ENCODE data around the gene TPRG1L.

The TPRG1L gene

DNA sequence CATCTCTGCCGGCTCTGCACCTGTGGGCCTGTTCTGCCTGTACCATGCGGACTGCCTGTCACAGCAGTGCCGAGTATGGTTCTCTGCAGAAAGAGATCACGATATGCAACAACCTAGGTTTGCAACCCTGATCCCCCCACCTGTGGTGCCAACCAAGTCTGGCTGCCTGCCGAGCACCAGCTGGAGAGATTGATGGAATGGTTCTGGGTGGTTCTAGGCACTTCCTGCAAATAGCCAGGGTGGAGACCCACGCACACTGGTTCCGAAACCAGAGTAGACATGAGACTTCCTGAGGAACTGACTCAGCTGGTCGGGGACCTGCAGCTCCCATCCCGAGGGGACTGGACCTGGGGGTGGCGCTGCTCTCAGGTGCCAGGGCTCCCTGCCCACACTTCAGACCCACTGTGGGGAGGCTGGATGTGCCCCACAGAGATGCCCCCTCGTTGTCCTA is 5.4 kb downstream of the TPRG1L start:
- no peak for DNase-seq

- DNase-seq: no peak
Measured at GRCh38 chr1:3630914-3631313, 6.1 kb downstream of the TPRG1L start.

DNA sequence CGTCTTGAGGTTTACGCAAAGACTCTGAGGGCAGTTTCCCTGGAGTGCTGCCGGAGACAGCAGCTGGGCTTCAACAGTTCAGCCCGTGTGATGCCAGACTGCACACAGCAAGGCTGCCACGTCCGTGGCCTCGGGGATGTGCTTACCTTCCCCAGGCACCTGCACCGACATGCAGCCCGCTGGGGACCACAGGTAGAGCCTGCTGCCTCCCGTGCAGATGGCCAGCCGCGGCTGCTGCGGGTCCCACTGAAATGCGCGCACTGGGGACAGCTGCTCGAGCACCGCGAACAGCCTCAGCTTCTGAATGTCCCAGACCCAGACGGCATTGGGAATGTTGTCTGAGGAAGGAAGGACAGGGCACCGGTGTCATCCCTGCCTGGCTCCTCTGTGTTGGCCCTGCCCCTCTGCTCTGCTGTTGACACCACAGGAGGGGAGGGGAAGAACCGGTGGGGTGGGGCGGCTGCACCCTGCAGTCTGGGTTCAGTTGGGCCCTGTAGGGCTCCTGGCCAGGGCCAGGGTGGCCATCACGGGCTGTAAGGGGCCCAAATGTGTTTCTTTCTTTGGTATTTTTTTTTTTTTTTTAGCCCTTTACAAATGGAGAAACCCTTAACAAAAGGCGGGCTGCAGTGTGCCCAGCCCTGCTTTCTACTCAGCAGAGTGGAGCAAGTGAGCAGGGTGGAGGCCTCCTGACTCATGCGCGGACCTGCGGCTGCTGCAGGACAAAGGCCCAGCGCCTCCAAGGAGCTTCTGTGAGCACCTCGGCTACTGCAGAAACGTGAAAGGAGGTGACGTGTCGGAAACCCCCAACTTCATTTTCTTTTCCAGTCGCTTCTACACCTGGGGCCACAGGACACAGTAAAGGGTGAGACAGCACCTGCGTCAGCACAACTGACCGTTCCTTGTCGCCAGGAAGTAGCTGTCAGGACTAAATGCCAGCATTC is 6.8 kb downstream of the TPRG1L start:
- no peak for DNase-seq

GRCh38 chr1:3632298-3632697 is 7.5 kb downstream of the TPRG1L start:
- DNase-seq: no peak

- no peak for DNase-seq
Measured at GRCh38 chr1:3632716-3633343, 8.0 kb downstream of the TPRG1L start.

DNA sequence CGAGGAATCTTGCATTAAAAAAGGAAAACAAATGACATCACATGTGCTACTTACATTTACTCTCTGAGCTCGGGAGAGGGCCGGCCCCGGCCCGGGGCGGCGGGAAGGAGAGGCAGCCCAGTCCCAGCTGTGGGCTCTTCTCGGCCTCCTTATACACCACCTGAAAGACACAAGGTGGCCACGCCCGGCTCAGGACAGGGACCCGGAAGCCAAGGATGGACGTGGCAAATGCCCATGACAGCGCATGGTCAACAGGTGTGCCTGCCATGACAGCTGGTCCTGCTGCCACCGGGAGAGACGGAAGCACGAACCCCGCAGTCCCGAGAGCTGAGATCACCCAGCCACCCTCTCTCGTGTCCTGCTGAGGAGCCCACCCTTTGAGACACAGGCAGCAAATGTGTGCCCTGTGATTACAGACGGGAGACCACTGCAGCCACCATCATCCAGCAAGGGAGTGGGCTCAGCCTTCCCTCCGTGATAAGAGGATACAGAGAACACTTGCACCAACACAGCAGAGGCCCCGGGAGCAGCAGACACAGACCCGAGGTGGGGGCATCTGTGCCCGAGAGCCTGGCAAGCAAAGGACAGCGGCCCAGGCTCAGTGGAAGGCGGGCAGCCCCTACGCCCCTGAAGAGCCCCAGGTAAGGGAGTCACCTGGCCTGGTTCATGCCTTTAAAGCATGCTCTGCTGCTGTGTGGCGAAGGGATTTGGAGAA is 8.7 kb downstream of the TPRG1L start:
- no peak for DNase-seq

DNA sequence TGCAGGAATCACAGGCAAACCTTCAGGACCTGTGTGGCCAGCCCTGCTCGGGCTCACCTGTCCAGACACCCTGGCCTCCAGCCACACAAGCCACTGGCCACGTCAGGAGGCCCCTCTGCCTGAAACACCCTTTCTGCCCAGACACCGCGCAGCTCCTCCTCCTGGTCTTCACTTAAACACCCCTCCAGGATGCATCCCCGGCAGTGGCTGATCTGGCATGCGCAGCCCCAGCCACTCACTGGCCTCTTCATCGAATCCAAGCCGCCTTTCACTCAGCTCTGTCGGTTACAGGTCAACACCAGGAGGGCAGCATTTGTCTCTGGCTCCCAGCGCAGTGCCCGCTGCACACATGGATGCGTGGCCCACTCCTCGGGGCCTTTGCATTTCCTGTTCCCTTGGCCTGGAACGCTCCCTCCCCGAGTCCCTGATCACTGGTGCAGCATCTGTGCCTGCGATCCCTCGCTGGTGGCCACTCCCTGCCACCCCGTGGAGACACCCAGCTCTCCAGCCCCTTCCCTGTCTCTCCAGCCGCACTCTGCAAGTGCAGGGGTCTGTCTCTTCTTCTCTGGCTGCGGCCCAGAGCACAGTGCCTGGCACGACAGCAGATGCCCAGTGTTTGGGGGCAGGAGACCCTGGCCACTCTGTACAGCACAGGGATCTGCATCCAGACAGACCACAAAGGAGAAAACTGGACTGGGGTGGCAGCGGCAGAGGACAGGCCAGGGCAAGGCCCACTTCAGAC is 9.4 kb downstream of the TPRG1L start:
- no peak for DNase-seq

- DNase-seq: no peak
Measured at GRCh38 chr1:3636080-3636479, 11.3 kb downstream of the TPRG1L start.

GRCh38 chr1:3636531-3636930 is 11.7 kb downstream of the TPRG1L start:
- no peak for DNase-seq

DNA sequence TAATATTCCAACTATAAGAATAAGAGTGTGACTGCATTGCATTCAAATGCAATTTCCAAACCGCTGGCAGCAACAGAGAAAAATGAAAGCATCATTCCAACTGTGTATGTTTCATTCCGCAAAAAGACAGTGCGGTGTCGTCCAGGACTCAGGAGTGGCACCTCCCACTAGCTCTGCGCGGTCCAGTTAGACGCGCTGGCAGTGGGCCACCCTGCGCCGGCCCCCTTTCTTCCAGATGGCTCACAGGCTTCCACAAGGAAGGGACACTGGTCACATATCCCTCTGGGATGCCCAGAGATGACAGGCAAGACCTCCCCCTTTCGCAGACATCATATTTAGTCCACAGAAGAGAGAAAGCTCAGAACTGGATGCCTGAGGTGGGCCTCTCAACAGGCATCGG is 13.2 kb downstream of the TPRG1L start:
- DNase-seq: no peak

DNA sequence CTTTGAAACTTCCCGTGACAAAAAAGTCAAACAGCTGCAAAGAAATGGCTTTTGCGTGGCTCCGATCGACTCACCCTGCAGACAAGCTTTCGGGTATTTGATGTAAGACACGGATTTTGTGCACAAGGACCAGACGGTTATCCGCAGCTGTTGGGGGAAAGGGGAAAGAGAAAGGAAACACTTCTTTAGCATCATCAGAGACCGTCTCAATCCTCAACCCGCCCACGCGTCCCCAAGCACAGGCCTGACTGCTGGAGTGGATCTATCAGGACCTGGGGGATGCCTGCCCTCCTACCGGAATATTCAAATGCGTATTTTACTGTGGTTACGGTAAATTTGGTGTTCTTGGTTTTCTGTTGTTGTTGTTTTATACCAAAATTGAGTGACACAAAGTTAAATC is 13.9 kb downstream of the TPRG1L start:
- DNase-seq: no peak

DNA sequence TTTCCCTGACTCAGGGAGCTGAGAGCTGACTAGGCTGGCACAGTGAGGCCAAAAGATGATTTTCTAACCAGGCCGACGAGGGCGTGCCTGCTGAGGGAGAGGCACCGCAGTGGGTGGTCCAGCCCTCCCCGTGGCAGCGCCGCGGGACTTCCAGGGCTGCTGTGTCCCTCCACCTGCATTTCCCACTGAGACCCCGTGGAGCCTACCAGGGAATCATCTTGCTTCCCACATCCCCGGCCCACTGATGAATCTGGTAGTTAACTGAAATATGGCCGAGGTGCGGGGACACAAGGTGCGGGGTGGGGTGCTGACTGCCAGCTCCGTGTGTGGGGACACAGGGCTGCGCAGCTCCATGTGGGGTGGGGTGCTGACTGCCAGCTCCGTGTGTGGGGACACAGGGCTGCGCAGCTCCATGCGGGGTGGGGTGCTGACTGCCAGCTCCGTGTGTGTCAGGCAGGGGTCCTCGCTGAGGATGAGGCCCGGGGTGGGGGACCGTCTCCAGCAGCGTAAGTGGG is 14.6 kb downstream of the TPRG1L start:
- DNase-seq: no peak

DNA sequence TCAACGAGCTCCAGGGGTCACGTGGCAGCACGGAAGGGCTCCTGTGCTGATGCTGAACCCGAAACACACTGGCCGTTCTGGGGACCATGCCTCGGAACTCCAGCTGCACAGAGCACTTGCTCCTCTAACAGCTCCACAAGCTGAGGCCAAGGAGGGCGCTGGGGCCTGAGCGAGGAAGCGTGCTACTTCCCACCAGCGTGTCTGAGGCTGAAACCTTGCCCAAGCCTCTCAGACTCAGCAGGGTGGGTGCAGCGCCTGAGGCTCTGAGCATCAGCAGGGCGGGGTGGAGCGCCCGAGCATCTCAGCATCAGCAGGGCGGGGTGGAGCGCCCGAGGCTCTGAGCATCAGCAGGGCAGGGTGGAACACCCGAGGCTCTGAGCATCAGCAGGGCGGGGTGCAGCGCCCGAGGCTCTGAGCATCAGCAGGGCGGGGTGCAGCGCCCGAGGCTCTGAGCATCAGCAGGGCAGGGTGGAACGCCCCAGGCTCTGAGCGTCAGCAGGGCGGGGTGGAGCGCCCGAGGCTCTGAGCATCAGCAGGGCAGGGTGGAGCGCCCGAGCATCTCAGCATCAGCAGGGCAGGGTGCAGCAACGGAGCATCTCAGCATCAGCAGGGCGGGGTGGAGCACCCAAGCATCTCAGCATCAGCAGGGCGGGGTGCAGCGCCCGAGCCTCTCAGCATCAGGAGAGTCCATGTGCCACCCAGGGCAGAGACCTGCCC is 15.5 kb downstream of the TPRG1L start:
- DNase-seq: no peak

DNA sequence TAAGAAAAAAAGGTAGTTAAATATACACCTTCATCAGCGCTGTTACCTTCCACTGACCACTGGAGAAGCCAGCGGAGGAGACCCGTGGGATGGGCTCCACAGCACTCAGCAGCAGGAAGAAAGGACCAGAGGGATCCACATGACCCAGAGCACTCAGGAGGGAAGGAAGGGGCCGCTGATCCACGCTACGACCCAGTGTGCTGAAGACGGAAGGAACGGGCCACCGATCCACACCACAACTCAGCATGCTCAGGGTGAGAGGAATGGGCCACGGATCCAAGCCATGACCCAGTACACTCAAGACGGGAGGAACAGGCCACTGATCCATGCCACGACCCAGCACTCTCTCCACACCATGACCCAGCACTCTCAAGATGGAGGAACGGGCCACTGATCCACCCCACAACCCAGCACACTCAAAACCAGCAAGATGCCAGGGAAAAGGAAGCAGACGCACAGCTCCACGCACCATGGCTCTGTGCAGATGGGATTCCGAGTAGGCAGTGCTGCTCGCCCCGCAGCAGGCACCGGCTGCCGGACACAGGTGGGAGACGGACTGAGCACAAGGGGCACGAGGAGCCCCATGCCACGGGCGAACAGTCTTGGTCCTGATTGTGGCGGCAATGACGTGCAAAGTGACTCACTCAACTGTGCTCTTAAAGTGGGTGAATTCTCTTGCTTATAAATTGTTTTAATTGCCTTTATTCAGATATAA is 16.4 kb downstream of the TPRG1L start:
- DNase-seq: no peak

DNA sequence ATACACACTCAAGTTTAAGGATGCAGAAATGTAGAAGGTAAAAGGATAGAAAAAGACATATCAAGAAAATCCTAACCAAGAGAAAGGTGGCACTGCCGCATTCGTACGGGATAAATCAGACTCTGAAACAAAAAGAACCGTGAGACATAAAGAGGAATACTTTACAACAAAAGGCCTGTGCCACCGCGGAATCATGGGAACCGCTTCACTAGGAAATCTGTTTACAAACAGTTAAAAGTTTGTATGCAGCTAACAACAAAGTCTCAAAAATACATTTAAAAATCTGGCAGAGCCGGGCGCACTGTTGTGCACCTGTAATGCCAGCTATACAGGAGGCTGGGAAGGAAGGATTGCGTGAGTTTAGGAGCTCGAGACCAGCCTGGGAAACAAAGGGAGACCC is 17.0 kb downstream of the TPRG1L start:
- DNase-seq: no peak

GRCh38 chr1:3642919-3643675 is 18.3 kb downstream of the TPRG1L start:
- DNase-seq: no peak

GRCh38 chr1:3644273-3644672 is 19.5 kb downstream of the TPRG1L start:
- no peak for DNase-seq

DNA sequence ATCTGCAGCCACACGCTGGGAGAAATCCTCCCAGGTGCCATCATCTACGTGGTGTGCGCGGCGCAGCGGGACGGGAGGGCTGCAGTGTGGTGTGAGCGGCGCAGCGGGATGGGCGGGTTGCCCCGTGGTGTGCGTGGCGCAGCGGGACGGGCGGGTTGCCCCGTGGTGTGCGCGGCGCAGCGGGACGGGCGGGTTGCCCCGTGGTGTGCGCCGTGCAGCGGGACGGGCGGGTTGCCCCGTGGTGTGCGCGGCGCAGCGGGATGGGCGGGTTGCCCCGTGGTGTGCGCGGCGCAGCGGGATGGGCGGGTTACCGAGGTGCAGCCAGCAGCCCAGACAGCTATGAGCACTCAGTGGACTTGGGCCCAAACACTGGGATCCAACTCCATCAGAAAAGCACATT is 20.4 kb downstream of the TPRG1L start:
- DNase-seq: no peak

GRCh38 chr1:3645666-3646355 is 21.0 kb downstream of the TPRG1L start:
- DNase-seq: no peak

- no peak for DNase-seq
Measured at GRCh38 chr1:3646596-3646995, 21.8 kb downstream of the TPRG1L start.

Measured in suppressor macrophage treated with lipopolysaccharide for 1 hour (primary cell).